ENCODE data around the gene KRTAP9-9.

- no peak for TF ChIP-seq EZH2 (IDR thresholded peaks at IDR 0.05; ENCODE audit: insufficient read depth, poor library complexity, severe bottlenecking)
- no peak for TF ChIP-seq EZH2phosphoT487 (IDR thresholded peaks at IDR 0.05; ENCODE audit: insufficient read depth, low read depth)
Observed at GRCh38 chr17:41294016-41294415, 38.8 kb downstream of the KRTAP9-9 start.
